A549 (cell line): Measurements from ENCODE around the gene HNRNPLL. TPM values are rescaled to one million over a fixed set of nuclear protein-coding genes. Genes with fewer than 3 reads are reported as not detected.

ENCODE experiments used
- ATAC-seq, 2 experiments: fragments of 200-7000 bp in 1 of 2; fragments of >200 bp in 1 of 2; cut with Nextera tagmentation in 1 of 2; cut with Tn5 transposase in 1 of 2; 3 replicates each; pipeline versions ENCODE4 v1.8.0 to v1.9.1; 2018 to 2020; ENCODE audit warnings: mild to moderate bottlenecking in 1 of 2, moderate library complexity in 1 of 2
- CTCF ChIA-PET: fragments of 300-600 bp; sonication (Branson Sonifier 250); formaldehyde crosslinking; extraction: SDS; loops from one replicate; lab custom pipeline; 2021; ENCODE audit warnings: antibody characterized with exemption, inconsistent platforms; lab: Yijun Ruan, JAX
- POLR2A ChIA-PET: fragments of 350-600 bp; formaldehyde crosslinking; extraction: SDS; loops from one replicate; lab custom pipeline; 2021; ENCODE audit warnings: antibody characterized with exemption, inconsistent platforms; lab: Yijun Ruan, JAX
- DNase-seq, 2 experiments: peaks; one replicate each; pipeline versions ENCODE4 v3.0.0 to v3.0.0-alpha.2; 2011 to 2016; ENCODE audit warnings: low read depth in 1 of 2, low spot score in 1 of 2
- FAIRE-seq: peaks from 2 replicates; lab custom pipeline; 2011; peaks lifted over from hg19 to GRCh38; lab: Jason Lieb, UNC
- H3K27ac ChIP-seq, 2 experiments: fragments of >200 bp; sonication (Bioruptor Twin); formaldehyde crosslinking; 3 replicates each; pipeline ENCODE4 v1.5.1; 2016 to 2017
- H3K4me1 ChIP-seq: fragments of >200 bp; sonication (Bioruptor Twin); formaldehyde crosslinking; 3 replicates; pipeline ENCODE4 v1.6.1; 2016
- H3K4me2 ChIP-seq: fragments of >200 bp; sonication (Bioruptor Twin); formaldehyde crosslinking; 3 replicates; pipeline ENCODE4 v1.6.1; 2016
- H3K4me3 ChIP-seq: fragments of >200 bp; sonication (Bioruptor Twin); formaldehyde crosslinking; 3 replicates; pipeline ENCODE4 v1.5.1; 2016
- H3K9me3 ChIP-seq: fragments of >200 bp; sonication (Bioruptor Twin); formaldehyde crosslinking; 3 replicates; pipeline ENCODE4 v1.6.1; 2016
- ATOH8 ChIP-seq: fragments of 250-450 bp; sonication (Bioruptor Pico); IDR thresholded peaks from 2 replicates; pipeline ENCODE4 v1.5.0; 2020; ENCODE audit warnings: low read depth, mild to moderate bottlenecking, moderate library complexity
- CBX2 ChIP-seq: fragments of 200-600 bp; sonication (generic); IDR thresholded peaks from 2 replicates; pipeline ENCODE4 v1.6.1; 2016; ENCODE audit warnings: low read depth, mild to moderate bottlenecking, borderline replicate concordance
- CTCF ChIP-seq: fragments of >200 bp; sonication (Bioruptor Twin); formaldehyde crosslinking; IDR thresholded peaks from 3 replicates; pipeline ENCODE4 v1.5.1; 2016
- E2F6 ChIP-seq: IDR thresholded peaks from 2 replicates; pipeline ENCODE4 v1.6.1; 2012; ENCODE audit warnings: low read depth, borderline replicate concordance
- EHF ChIP-seq: fragments of 250-450 bp; sonication (Bioruptor Pico); IDR thresholded peaks from 2 replicates; pipeline ENCODE4 v1.5.0; 2020; ENCODE audit warnings: mild to moderate bottlenecking
- EP300 ChIP-seq, 2 experiments: fragments of >200 bp; sonication (Bioruptor Twin); formaldehyde crosslinking; IDR thresholded peaks; 2 replicates in 1 of 2; 3 replicates in 1 of 2; pipeline ENCODE4 v1.6.1; 2016 to 2017
- FOSL2 ChIP-seq, 2 experiments: fragments of 450-650 bp in 1 of 2; fragments of >200 bp in 1 of 2; sonication (Bioruptor Twin) in 1 of 2; formaldehyde crosslinking; IDR thresholded peaks; 2 replicates each; pipeline versions ENCODE4 v1.5.0 to v1.6.1; 2016 to 2020; ENCODE audit warnings: mild to moderate bottlenecking in 1 of 2, moderate library complexity in 1 of 2
- FOXS1 ChIP-seq: fragments of 250-450 bp; sonication (Bioruptor Pico); IDR thresholded peaks from 2 replicates; pipeline ENCODE4 v1.5.0; 2020; ENCODE audit warnings: mild to moderate bottlenecking, moderate library complexity
- HDAC2 ChIP-seq: fragments of 200-600 bp; sonication (generic); IDR thresholded peaks from 2 replicates; pipeline ENCODE4 v1.6.1; 2016
- HES2 ChIP-seq: fragments of >200 bp; sonication (Bioruptor Twin); formaldehyde crosslinking; IDR thresholded peaks from 2 replicates; pipeline ENCODE4 v1.6.1; 2016
- HMGXB4 ChIP-seq: fragments of 250-450 bp; sonication (Bioruptor Pico); IDR thresholded peaks from 2 replicates; pipeline ENCODE4 v1.5.0; 2021; ENCODE audit warnings: mild to moderate bottlenecking, moderate library complexity, borderline replicate concordance
- HOXA7 ChIP-seq: fragments of 250-450 bp; sonication (Bioruptor Pico); IDR thresholded peaks from 2 replicates; pipeline ENCODE4 v1.5.0; 2020; ENCODE audit warnings: mild to moderate bottlenecking, moderate library complexity
- HOXB5 ChIP-seq: fragments of 250-450 bp; sonication (Bioruptor Pico); IDR thresholded peaks from 2 replicates; pipeline ENCODE4 v1.5.0; 2020; ENCODE audit warnings: mild to moderate bottlenecking, moderate library complexity
- JUN ChIP-seq, 2 experiments: fragments of >200 bp; sonication (Bioruptor Twin); formaldehyde crosslinking; IDR thresholded peaks; 2 replicates in 1 of 2; 3 replicates in 1 of 2; pipeline ENCODE4 v1.6.1; 2016 to 2017
- KDM1A ChIP-seq: fragments of 200-600 bp; sonication (generic); IDR thresholded peaks from 2 replicates; pipeline ENCODE4 v1.6.1; 2016; ENCODE audit warnings: low read depth, mild to moderate bottlenecking
- MAFK ChIP-seq: fragments of 450-650 bp; IDR thresholded peaks from 2 replicates; pipeline ENCODE4 v1.6.1; 2014; ENCODE audit not compliant: partially characterized antibody
- MAZ ChIP-seq: fragments of 150-350 bp; IDR thresholded peaks from 2 replicates; pipeline ENCODE4 v1.6.1; 2014; ENCODE audit warnings: antibody characterized with exemption, low read depth, low read length, borderline replicate concordance
- PBX3 ChIP-seq: IDR thresholded peaks from 2 replicates; pipeline ENCODE4 v1.6.1; 2012
- RAD21 ChIP-seq, 2 experiments: fragments of >200 bp in 1 of 2; sonication (Bioruptor Twin) in 1 of 2; formaldehyde crosslinking in 1 of 2; IDR thresholded peaks in 1 of 2; conservative IDR thresholded peaks in 1 of 2; 2 replicates in 1 of 2; 3 replicates in 1 of 2; pipeline ENCODE4 v1.6.1; 2012 to 2018; ENCODE audit warnings: inconsistent platforms in 1 of 2
- RCOR1 ChIP-seq: fragments of 150-350 bp; IDR thresholded peaks from 2 replicates; pipeline ENCODE4 v1.6.1; 2014; ENCODE audit warnings: antibody characterized with exemption, low read length, low read depth
- SMC3 ChIP-seq: fragments of >200 bp; sonication (Bioruptor Twin); formaldehyde crosslinking; IDR thresholded peaks from 3 replicates; pipeline ENCODE4 v1.6.1; 2018; ENCODE audit warnings: inconsistent platforms
- SREBF2 ChIP-seq: fragments of 450-650 bp; IDR thresholded peaks from 2 replicates; pipeline ENCODE4 v1.6.1; 2014; ENCODE audit warnings: mild to moderate bottlenecking, moderate library complexity
- TFCP2L1 ChIP-seq: fragments of 250-450 bp; sonication (Bioruptor Pico); IDR thresholded peaks from 2 replicates; pipeline ENCODE4 v1.5.0; 2021; ENCODE audit warnings: mild to moderate bottlenecking
- USF2 ChIP-seq: fragments of 450-650 bp; IDR thresholded peaks from 2 replicates; pipeline ENCODE4 v1.6.1; 2014; ENCODE audit warnings: antibody characterized with exemption
- ZC3H11A ChIP-seq: fragments of 450-650 bp; IDR thresholded peaks from 2 replicates; pipeline ENCODE4 v1.6.1; 2014; ENCODE audit warnings: antibody characterized with exemption, mild to moderate bottlenecking
- WGBS: methylation state at CpG from one replicate; pipeline ENCODE4 v1.1.6; 2017; ENCODE audit errors: missing lambda C conversion rate; 5-methylcytosine and 5-hydroxymethylcytosine counted together
- polyA plus RNA-seq, 4 experiments: library from polyadenylated mRNA; depleted of rRNA in 3 of 4; stranded (reverse); fragments of >200 nt; fragmentation: RNase III in 1 of 4; extraction: RNeasy Plus Mini Kit Qiagen cat#74134 plus additional on column Dnase treatment in 1 of 4; gene quantifications; 2 replicates in 3 of 4; 3 replicates in 1 of 4; pipeline ENCODE4 v1.2.3, GENCODE V29; 2011 to 2017

Gene HNRNPLL
- polyA plus RNA-seq, 2 of the 4 experiments (the other 2 are of a cell fraction), result 39.0 to 73.8 TPM

- no peak overlapping the region for H3K4me2 ChIP-seq
- H3K9me3 ChIP-seq, result no peaks in the 10 kb centered on the region
- 56% methylated on average over 11 of the region's 11 CpGs for WGBS
- DNase-seq (peak in 1 of 2 experiments; percentile 48), FAIRE-seq (no peak)
- CTCF ChIA-PET, result interaction anchor here (0.6 to 4.3 kb wide), 13 partner anchors 9 to 208 kb away, joined by 3 to 20 read pairs (median 4); no protein-coding TSS in a partner anchor
- H3K4me1 ChIP-seq, result peaks cover 6% of the 10 kb centered on the region; the same call in 1 of the 3 replicates
- POLR2A ChIA-PET, result no interaction called here
- H3K27ac ChIP-seq, result no peak overlapping the region
- no peak for TF ChIP-seq HDAC2
- TF ChIP-seq KDM1A, result no peak
- TF ChIP-seq HOXB5 (CRISPR knock-in tag), result no peak
- peak; percentile 42 for TF ChIP-seq CTCF
- TF ChIP-seq CBX2, result no peak
- TF ChIP-seq ATOH8 (CRISPR knock-in tag), result no peak
- no peak for TF ChIP-seq HMGXB4
- TF ChIP-seq RAD21 (conservative IDR thresholded peaks at IDR 0.05 in 1 of 2, IDR thresholded peaks at IDR 0.05 in 1 of 2), result peak; percentile 41 to 44; a peak in 2 of 5 replicates
- 0 out of 3 replicates have a peak, but pooled peaks have one; percentile 26 for TF ChIP-seq SMC3
- TF ChIP-seq SREBF2, result no peak
- no peak for TF ChIP-seq TFCP2L1
- no peak for TF ChIP-seq FOXS1 (CRISPR knock-in tag)
- no peak for TF ChIP-seq JUN (IDR thresholded peaks at IDR 0.05)
- TF ChIP-seq, all 56 proteins: peak for 3
- peak; percentile 56 to 74; a peak in 3 of 6 replicates for ATAC-seq
- no peak overlapping the region for H3K4me3 ChIP-seq
Measured at GRCh38 chr2:38523728-38524437, 78.8 kb downstream of the HNRNPLL start.

GRCh38 chr2:38522754-38523349 lies 79.9 kb downstream of the HNRNPLL start:
- peaks cover 6% of the 10 kb centered on the region; the same call in 1 of the 3 replicates for H3K4me1 ChIP-seq
- ChIA-PET POLR2A (interaction anchor here (1.0 kb wide), 1 partner anchor 229 kb away, joined by 4 read pairs; the partner anchor contains the start of gene SRSF7), CTCF (interaction anchor here (0.5 to 4.3 kb wide), 12 partner anchors 10 to 1539 kb away, joined by 3 to 20 read pairs (median 4); no protein-coding TSS in a partner anchor)
- no peak for TF ChIP-seq E2F6
- no peak for TF ChIP-seq HOXA7 (CRISPR knock-in tag)
- no peak for TF ChIP-seq CTCF
- TF ChIP-seq EHF (CRISPR knock-in tag), result no peak
- TF ChIP-seq PBX3, result no peak
- TF ChIP-seq MAFK, result no peak
- no peak for TF ChIP-seq ZC3H11A
- TF ChIP-seq RCOR1, result no peak
- no peak for TF ChIP-seq USF2
- TF ChIP-seq HES2, result no peak
- no peak for TF ChIP-seq FOSL2 (IDR thresholded peaks at IDR 0.05)
- TF ChIP-seq FOSL2 (CRISPR knock-in tag; IDR thresholded peaks at IDR 0.05), result no peak
- no peak for TF ChIP-seq EP300 (IDR thresholded peaks at IDR 0.05)
- no peak for TF ChIP-seq MAZ

More at GRCh38 chr2:38522754-38523349, 79.9 kb downstream of the HNRNPLL start:
- ATAC-seq (0 out of 6 replicates have a peak, but pooled peaks of 1 of the 2 experiments have one; percentile 6), FAIRE-seq (no peak), DNase-seq (no peak)
- 72% methylated on average over 10 of the region's 10 CpGs for WGBS
- Histone ChIP-seq H3K4me3 (no peak overlapping the region), H3K9me3 (no peaks in the 10 kb centered on the region), H3K4me2 (no peak overlapping the region), H3K27ac (no peak overlapping the region)
